Hematopoietic multipotent progenitor cell treated with erythropoietin and hydrocortisone succinate and interleukin-3 and kit ligand, for 6 days (in vitro differentiated cells): ENCODE data around the gene CDK2AP2.

Experiments used
- DNase-seq: peaks from one replicate; pipeline ENCODE4 v3.0.0-alpha.2; 2015

The CDK2AP2 gene

DNA sequence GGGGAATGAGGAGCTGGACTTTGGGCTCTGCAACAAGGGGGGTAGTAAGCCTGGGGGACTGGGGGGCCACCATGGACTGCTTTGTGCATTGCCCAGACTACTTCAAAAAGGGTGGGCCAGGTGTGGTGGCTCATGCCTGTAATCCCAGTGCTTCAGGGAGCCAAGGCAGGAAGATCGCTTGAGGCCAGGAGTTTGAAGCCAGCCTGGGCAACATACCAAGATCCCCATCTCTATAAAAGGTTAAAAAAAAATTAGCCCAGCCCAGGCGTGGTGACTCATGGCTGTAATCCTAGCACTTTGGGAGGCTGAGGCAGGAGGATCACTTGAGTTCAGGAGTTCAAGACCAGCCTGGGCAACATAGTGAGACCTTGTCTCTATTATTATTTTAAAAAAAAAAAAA lies 42.4 kb downstream of the CDK2AP2 start:
- peak; percentile 47 for DNase-seq

DNA sequence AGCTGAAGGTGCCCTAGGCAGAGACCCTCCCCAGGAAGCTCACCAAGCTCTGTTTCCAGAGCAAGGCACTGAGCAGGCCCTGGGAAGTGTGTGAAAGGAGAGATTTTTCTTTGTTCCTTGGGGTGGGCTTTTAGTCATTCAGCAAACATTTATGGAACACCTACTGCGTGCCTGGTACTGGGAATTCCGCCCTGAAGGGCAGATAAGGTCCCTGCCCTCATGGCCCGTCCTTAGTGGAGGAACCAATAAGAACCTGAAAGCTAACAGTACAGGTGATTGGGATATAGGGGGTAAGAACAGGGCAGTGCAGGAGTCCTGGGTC lies 42.8 kb downstream of the CDK2AP2 start:
- DNase-seq = peak; percentile 22

DNA sequence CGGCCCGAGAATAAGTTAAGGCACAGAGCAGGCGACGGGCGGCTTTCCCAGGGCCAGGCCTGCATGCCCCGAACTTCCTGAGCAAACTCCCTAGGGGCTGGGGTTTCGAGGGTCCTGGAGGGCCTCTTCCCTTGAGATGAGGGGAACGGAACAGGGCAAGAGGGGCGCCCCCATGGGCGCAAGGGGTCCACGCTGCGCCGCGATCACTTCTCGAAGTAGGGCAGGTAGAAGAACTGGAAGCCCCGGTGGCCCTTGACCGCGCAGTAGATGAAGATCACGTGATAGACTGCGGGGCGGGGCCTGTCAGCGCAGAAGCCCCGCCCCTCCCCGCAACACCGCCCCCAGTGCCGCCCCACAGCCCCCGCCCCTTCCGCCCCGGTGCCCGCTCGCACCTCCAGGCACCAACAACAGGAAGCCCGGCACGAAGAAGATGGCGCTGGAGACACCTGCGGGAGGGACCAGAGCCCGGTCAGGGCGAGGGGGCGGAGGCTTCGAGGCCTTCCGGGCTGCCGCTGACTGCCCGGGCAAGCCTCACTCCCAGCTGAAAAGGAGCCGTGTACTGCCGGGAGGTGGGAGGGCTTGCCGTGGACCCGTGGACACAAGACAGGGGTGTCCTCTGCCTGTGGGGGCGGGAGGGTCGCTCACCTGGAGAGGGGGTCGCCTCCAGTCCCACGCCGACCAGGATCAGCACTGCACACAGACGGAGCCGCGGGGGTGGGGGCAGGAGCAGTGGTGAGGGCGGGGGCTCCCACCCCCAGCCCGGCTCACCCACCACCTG lies 43.4 kb downstream of the CDK2AP2 start:
- peak; percentile 95 for DNase-seq

DNA sequence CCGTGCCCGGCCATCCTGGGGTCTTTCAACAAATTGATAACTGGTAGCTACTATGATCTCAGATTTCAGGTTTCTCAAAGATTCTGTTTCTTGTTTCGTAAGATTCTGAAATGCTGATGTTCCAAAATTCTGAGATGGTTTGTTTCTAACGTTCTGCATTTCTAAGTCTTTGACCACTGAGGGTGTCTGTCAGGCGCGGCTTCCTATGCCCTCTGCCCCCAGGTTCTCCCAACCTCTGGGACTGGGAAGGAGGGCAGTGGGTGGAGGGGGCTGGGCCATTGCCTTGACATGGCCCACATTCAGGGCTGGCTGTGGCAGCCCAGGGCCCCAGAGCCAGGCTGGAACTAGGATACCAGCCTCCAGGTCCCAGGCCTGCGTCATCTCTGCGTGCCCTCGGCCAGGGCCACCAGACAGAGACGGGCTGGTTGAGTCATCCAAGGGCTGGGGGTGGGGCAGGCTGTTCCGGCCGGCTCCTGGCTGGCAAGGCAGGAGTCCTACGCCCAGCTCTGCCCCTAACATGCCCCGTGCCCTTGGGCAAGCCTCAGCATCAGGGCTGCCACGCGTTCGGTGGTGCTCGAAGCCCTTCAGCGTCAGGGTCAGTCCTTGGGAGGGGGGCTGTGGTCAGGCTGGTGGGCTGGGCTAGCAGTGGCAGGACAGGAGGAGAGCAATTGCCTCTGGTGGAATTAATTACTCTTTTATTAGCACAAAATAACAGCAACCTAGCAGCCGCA lies 44.1 kb downstream of the CDK2AP2 start:
- peak; percentile 39 for DNase-seq

DNA sequence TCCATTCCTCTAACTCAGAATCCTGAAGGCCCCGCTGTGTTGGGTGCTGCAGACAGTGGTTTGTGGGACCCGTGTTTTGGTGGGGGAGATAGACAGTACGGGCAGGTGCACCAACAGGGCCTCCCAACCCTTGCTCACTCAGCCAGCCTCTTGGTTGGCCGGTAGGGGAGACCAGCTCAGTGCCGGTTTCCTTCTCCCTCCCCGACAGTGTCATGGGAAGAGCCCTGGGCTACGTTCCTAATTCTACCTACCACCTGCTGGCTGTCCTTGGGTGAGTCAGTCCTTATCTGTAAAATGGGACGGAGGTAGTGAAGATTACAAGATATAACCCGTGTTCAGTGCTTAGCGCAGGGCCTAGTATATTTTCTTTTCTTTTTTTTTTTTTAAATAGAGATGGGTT lies 44.8 kb downstream of the CDK2AP2 start:
- DNase-seq = no peak

DNA sequence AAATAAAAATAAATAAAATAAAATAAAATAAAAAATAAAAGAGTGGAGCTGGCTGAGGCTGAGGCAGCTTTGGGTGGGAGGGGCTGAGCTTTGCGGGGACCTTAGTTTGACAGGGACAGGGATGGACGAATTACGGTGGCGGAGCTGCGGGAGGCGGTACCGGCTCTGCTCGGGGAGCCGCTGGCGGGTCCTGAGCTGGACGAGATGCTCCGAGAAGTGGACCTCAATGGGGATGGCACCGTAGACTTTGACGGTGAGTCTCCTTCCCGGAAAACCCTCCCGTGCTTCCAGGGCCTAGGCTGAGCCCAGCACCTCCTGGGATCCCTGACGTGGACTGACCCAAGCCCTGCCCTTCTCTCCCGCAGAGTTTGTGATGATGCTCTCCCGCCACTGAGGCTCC lies 49.7 kb downstream of the CDK2AP2 start:
- no peak for DNase-seq

DNA sequence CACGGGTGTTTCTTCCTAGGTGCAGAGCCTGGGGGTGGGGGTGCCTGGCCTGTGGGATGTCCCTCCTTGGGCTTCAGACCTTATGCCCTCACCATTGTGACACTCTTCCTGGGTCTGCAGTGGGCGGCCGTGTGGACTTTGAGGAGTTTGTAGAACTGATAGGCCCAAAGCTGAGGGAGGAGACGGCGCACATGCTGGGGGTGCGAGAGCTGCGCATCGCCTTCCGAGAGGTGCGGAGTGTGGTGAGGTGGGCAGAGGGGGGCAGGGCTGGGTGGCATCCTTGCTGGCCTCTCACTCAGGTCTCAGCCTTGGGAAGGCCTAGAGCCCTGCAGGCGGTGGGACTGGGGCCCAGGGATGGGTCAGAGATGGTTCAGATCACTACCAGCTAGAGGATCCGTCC lies 50.5 kb downstream of the CDK2AP2 start:
- DNase-seq = no peak
